ENCODE results near the gene GLIS1. TPM values are rescaled to one million over a fixed set of nuclear protein-coding genes. Genes with fewer than 3 reads are reported as not detected.

The GLIS1 gene
- total and polyA plus RNA-seq, 2 of the 8 experiments (the other 6 are each of a cell fraction or from before 2014, with no cell fraction given) = 0.15 to 0.22 TPM

GRCh38 chr1:53651356-53651755 is 87.6 kb downstream of the GLIS1 start:
- Histone ChIP-seq H3K18ac (ENCODE audit: extremely low read depth, low read length) (no peak overlapping the region), H3K36me3 (ENCODE audit: control insufficient read depth in 2 of 4, insufficient read depth in 4 of 4, low read length in 3 of 4) (no peaks in the 10 kb centered on the region), H3K79me2 (ENCODE audit: control insufficient read depth in 1 of 2, insufficient read depth in 2 of 2, low read length in 2 of 2) (no peaks in the 10 kb centered on the region), H4K5ac (ENCODE audit: insufficient read length, low read depth, low read length) (no peak overlapping the region), H4K20me1 (replicated peaks in 1 of 2; ENCODE audit: control insufficient read depth in 1 of 2, insufficient read depth in 2 of 2, low read length in 2 of 2) (no peaks in the 10 kb centered on the region), H2AK5ac (ENCODE audit: low read depth, low read length) (no peak overlapping the region), H2BK12ac (ENCODE audit: low read depth, low read length) (no peak overlapping the region), H2BK120ac (replicated peaks; ENCODE audit: low read depth, low read length) (no peak overlapping the region), H2BK20ac (ENCODE audit: low read length) (no peak overlapping the region), H2AFZ (ENCODE audit: low read length) (no peak overlapping the region), H3K56ac (replicated peaks; ENCODE audit: insufficient read length, low read depth, low read length) (no peak overlapping the region), H3K23me2 (ENCODE audit: low read depth, low read length) (no peaks in the 10 kb centered on the region), H3K9ac (replicated peaks in 1 of 4; ENCODE audit: extremely low read depth in 1 of 4, low read depth in 3 of 4, low read length in 3 of 4) (no peak overlapping the region), H2BK15ac (ENCODE audit: low read length) (no peak overlapping the region), H3K79me1 (ENCODE audit: low read depth, low read length) (no peaks in the 10 kb centered on the region; the same call in 1 of the 2 replicates), H3K27me3 (replicated peaks in 1 of 4; ENCODE audit: control insufficient read depth in 3 of 4, extremely low read depth in 1 of 4, insufficient read depth in 3 of 4, low read length in 3 of 4) (no peaks in the 10 kb centered on the region; a peak in 1 of 7 replicates), H4K8ac (ENCODE audit: extremely low read depth, insufficient read depth, low read length) (no peak overlapping the region), H3K14ac (ENCODE audit: insufficient read length) (no peak overlapping the region), H2BK5ac (ENCODE audit: low read depth, low read length) (no peak overlapping the region), H3K27ac (ENCODE audit: low read depth, low read length) (no peak overlapping the region), H3K9me3 (ENCODE audit: insufficient read depth in 2 of 2, low read depth in 1 of 2, low read length in 1 of 2) (no peaks in the 10 kb centered on the region), H3K23ac (ENCODE audit: insufficient read length) (no peak overlapping the region), H3K4me1 (replicated peaks in 1 of 4; ENCODE audit: control insufficient read depth in 3 of 4, insufficient read depth in 4 of 4, low read length in 3 of 4) (no peaks in the 10 kb centered on the region; a peak in 2 of 7 replicates), H3K4me3 (ENCODE audit: extremely low read depth in 1 of 4, insufficient read depth in 2 of 4, low read depth in 3 of 4, low read length in 4 of 4) (no peak overlapping the region), H3K4ac (replicated peaks; ENCODE audit: insufficient read length, low read depth, low read length) (no peak overlapping the region), H3K4me2 (ENCODE audit: insufficient read depth in 1 of 2, low read depth in 2 of 2, low read length in 2 of 2) (no peak overlapping the region), H4K91ac (replicated peaks; ENCODE audit: insufficient read length, low read length) (no peak overlapping the region)
- TF ChIP-seq RBBP5 (IDR thresholded peaks at IDR 0.05; ENCODE audit: borderline replicate concordance, low read depth, low read length) (no peak), CBX5 (IDR thresholded peaks at IDR 0.05; ENCODE audit: low read depth, low read length) (no peak), SP4 (IDR thresholded peaks at IDR 0.05; ENCODE audit: low read length) (no peak), TEAD4 (IDR thresholded peaks at IDR 0.05; ENCODE audit: low read depth, low read length) (no peak), SIRT6 (IDR thresholded peaks at IDR 0.05; ENCODE audit: low read length) (no peak), CREB1 (IDR thresholded peaks at IDR 0.05) (no peak), FOSL1 (IDR thresholded peaks at IDR 0.05; ENCODE audit: insufficient read depth, low read depth, low read length) (no peak), ZNF274 (IDR thresholded peaks at IDR 0.05; ENCODE audit: borderline replicate concordance, extremely low read depth, low read length) (no peak), E2F6 (IDR thresholded peaks at IDR 0.05) (no peak), SP2 (IDR thresholded peaks at IDR 0.05; ENCODE audit: low read length) (no peak), POU5F1 (IDR thresholded peaks at IDR 0.05; ENCODE audit: low read depth, low read length) (no peak), TBP (IDR thresholded peaks at IDR 0.05; ENCODE audit: low read depth, low read length) (no peak)
- TF ChIP-seq, protein P1, sequence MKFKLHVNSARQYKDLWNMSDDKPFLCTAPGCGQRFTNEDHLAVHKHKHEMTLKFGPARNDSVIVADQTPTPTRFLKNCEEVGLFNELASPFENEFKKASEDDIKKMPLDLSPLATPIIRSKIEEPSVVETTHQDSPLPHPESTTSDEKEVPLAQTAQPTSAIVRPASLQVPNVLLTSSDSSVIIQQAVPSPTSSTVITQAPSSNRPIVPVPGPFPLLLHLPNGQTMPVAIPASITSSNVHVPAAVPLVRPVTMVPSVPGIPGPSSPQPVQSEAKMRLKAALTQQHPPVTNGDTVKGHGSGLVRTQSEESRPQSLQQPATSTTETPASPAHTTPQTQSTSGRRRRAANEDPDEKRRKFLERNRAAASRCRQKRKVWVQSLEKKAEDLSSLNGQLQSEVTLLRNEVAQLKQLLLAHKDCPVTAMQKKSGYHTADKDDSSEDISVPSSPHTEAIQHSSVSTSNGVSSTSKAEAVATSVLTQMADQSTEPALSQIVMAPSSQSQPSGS (IDR thresholded peaks at IDR 0.05; ENCODE audit: low read length) = no peak
- ChIA-PET POLR2A (ENCODE audit: partially characterized antibody) (interaction anchor here (2.7 kb wide), 1 partner anchor 8 kb away, joined by 9 read pairs; no protein-coding TSS in a partner anchor), CTCF (ENCODE audit: partially characterized antibody) (interaction anchor here (0.9 to 1.7 kb wide), 3 partner anchors 11 to 166 kb away, joined by 3 to 5 read pairs (median 5); no protein-coding TSS in a partner anchor)
- 75% methylated on average over 1 of the region's 1 CpG; no CpG with 5 or more reads in 1 of the 2 experiments for WGBS, 2 experiments (ENCODE audit: extremely low coverage in 1 of 2, insufficient coverage in 1 of 2, insufficient read length in 1 of 2, insufficient replicate concordance in 2 of 2, low coverage in 1 of 2, low lambda C conversion rate in 2 of 2, missing lambda C conversion rate in 1 of 2)
- DNase-seq (ENCODE audit: low read depth in 1 of 2, low spot score in 2 of 2) (no peak), FAIRE-seq (no peak)

Measured in H1 (cell line).